ENCODE measurements around the gene PLCH2. TPM values are rescaled to one million over a fixed set of nuclear protein-coding genes. Genes with fewer than 3 reads are reported as not detected.

The PLCH2 gene
- total RNA-seq, 2 donors from 2014 or later, result 2.0 to 3.8 TPM

- DNase-seq, result no peak
- intact Hi-C loops (cut with DNase I), result no loop called here
- no peaks in the 10 kb centered on the region for H3K36me3 ChIP-seq
- TF ChIP-seq CTCF (IDR thresholded peaks at IDR 0.05), result no peak
- H3K27ac ChIP-seq, result no peak overlapping the region
- H3K9me3 ChIP-seq, result no peaks in the 10 kb centered on the region
- no peak overlapping the region for H3K9ac ChIP-seq (ENCODE audit: low read depth in 2 of 2, low read length in 2 of 2)
- no peaks in the 10 kb centered on the region for H3K4me1 ChIP-seq
- H3K4me3 ChIP-seq, result no peak overlapping the region
- H3K27me3 ChIP-seq, result no peaks in the 10 kb centered on the region
Observed at GRCh38 chr1:2433196-2433595, 42.9 kb upstream of the PLCH2 start.

- intact Hi-C loops (cut with DNase I), result no loop called here
- no peaks in the 10 kb centered on the region for H3K36me3 ChIP-seq
- H3K9ac ChIP-seq (ENCODE audit: low read depth in 2 of 2, low read length in 2 of 2), result no peak overlapping the region
- no peak overlapping the region for H3K4me3 ChIP-seq
- H3K9me3 ChIP-seq, result no peaks in the 10 kb centered on the region
- H3K27ac ChIP-seq, result no peak overlapping the region
- H3K27me3 ChIP-seq, result no peaks in the 10 kb centered on the region
- DNase-seq, result no peak
- H3K4me1 ChIP-seq, result no peaks in the 10 kb centered on the region
- TF ChIP-seq CTCF (IDR thresholded peaks at IDR 0.05), result no peak
Observed at GRCh38 chr1:2433936-2434655, 42.0 kb upstream of the PLCH2 start.

GRCh38 chr1:2435091-2435490 is 41.0 kb upstream of the PLCH2 start:
- no peak overlapping the region for H3K4me3 ChIP-seq
- no peaks in the 10 kb centered on the region for H3K27me3 ChIP-seq
- DNase-seq, result no peak
- no peak overlapping the region for H3K27ac ChIP-seq
- no peaks in the 10 kb centered on the region for H3K9me3 ChIP-seq
- H3K4me1 ChIP-seq, result no peaks in the 10 kb centered on the region
- H3K36me3 ChIP-seq, result no peaks in the 10 kb centered on the region
- no peak for TF ChIP-seq CTCF (IDR thresholded peaks at IDR 0.05)
- no peak overlapping the region for H3K9ac ChIP-seq (ENCODE audit: low read depth in 2 of 2, low read length in 2 of 2)
- intact Hi-C loops (cut with DNase I), result no loop called here

GRCh38 chr1:2435746-2436355 is 40.2 kb upstream of the PLCH2 start:
- intact Hi-C loops (cut with DNase I), result no loop called here
- TF ChIP-seq CTCF (IDR thresholded peaks at IDR 0.05), result no peak
- Histone ChIP-seq H3K9me3 (no peaks in the 10 kb centered on the region), H3K27ac (no peak overlapping the region), H3K9ac (ENCODE audit: low read depth in 2 of 2, low read length in 2 of 2) (no peak overlapping the region), H3K4me1 (no peaks in the 10 kb centered on the region), H3K36me3 (no peaks in the 10 kb centered on the region), H3K4me3 (no peak overlapping the region), H3K27me3 (no peaks in the 10 kb centered on the region)
- DNase-seq, result no peak

GRCh38 chr1:2436876-2437275 is 39.2 kb upstream of the PLCH2 start:
- Histone ChIP-seq H3K27ac (no peak overlapping the region), H3K36me3 (no peaks in the 10 kb centered on the region), H3K9me3 (no peaks in the 10 kb centered on the region), H3K4me1 (no peaks in the 10 kb centered on the region), H3K9ac (ENCODE audit: low read depth in 2 of 2, low read length in 2 of 2) (no peak overlapping the region), H3K27me3 (no peaks in the 10 kb centered on the region), H3K4me3 (no peak overlapping the region)
- TF ChIP-seq CTCF (IDR thresholded peaks at IDR 0.05), result no peak
- intact Hi-C loops (cut with DNase I), result no loop called here
- no peak for DNase-seq
